Urinary bladder (tissue), 4 donors: Measurements from ENCODE around the gene CNOT10. TPM values are rescaled to one million over a fixed set of nuclear protein-coding genes. Genes with fewer than 3 reads are reported as not detected.
"Not testable (repeated sequence)": the region's sequence is repeated elsewhere in the genome, so short reads cannot be mapped to it uniquely, and the experiment has no call there.

Experiments used
- DNase-seq: peaks from one replicate; pipeline ENCODE4 v3.0.0-alpha.2; 2015; ENCODE audit errors: extremely low spot score
- H3K27ac ChIP-seq: one replicate; pipeline ENCODE4 v1.5.1; 2013; ENCODE audit warnings: low read depth, mild to moderate bottlenecking, moderate library complexity
- H3K36me3 ChIP-seq: one replicate; pipeline ENCODE4 v1.6.1; 2013; ENCODE audit warnings: mild to moderate bottlenecking, moderate library complexity; ENCODE audit not compliant: insufficient read depth
- H3K4me1 ChIP-seq: one replicate; pipeline ENCODE4 v1.6.1; 2013; ENCODE audit warnings: mild to moderate bottlenecking, moderate library complexity; ENCODE audit not compliant: insufficient read depth
- H3K4me3 ChIP-seq: one replicate; pipeline ENCODE4 v1.5.1; 2013; ENCODE audit warnings: low read depth, low read length
- WGBS: extraction: QIAGEN DNeasy Blood & Tissue Kit; methylation state at CpG from one replicate; pipeline ENCODE4 v1.1.7; 2013; 5-methylcytosine and 5-hydroxymethylcytosine counted together
- polyA plus RNA-seq: library from polyadenylated mRNA; stranded (reverse); fragments of 200-250 nt; gene quantifications from one replicate; pipeline ENCODE4 v1.2.3, GENCODE V29; 2013
- total RNA-seq: library from RNA; depleted of rRNA; stranded (reverse); fragments of >200 nt; gene quantifications from one replicate; pipeline ENCODE4 v1.2.3, GENCODE V29; 2014
- donor health status: healthy with polysubstance abuse.
- donor health status: healthy.

Gene CNOT10
- total and polyA plus RNA-seq, 2 donors = 14.3 to 50.7 TPM

GRCh38 chr3:32794487-32795308 lies 109.7 kb downstream of the CNOT10 start:
- Histone ChIP-seq H3K27ac (no peak overlapping the region), H3K4me1 (no peaks in the 10 kb centered on the region), H3K4me3 (no peak overlapping the region), H3K36me3 (no peaks in the 10 kb centered on the region)
- no peak for DNase-seq
- WGBS = 72% methylated on average over 8 of the region's 8 CpGs

- not testable (repeated sequence) for DNase-seq, H3K27ac ChIP-seq, H3K4me1 ChIP-seq, H3K4me3 ChIP-seq, H3K36me3 ChIP-seq
- 83% methylated on average over 11 of the region's 11 CpGs for WGBS
These were observed 111.5 kb downstream of the CNOT10 start for GRCh38 chr3:32796384-32796950.

GRCh38 chr3:32797776-32798175 lies 112.8 kb downstream of the CNOT10 start:
- H3K4me3 ChIP-seq = no peak overlapping the region
- H3K4me1 ChIP-seq = no peaks in the 10 kb centered on the region
- DNase-seq = no peak
- no peak overlapping the region for H3K27ac ChIP-seq
- H3K36me3 ChIP-seq = no peaks in the 10 kb centered on the region
- 82% methylated on average over 2 of the region's 2 CpGs for WGBS

- not testable (repeated sequence) for H3K4me3 ChIP-seq, H3K36me3 ChIP-seq, H3K27ac ChIP-seq, DNase-seq, H3K4me1 ChIP-seq
- 97% methylated on average over 5 of the region's 5 CpGs for WGBS
These were observed 116.5 kb downstream of the CNOT10 start for GRCh38 chr3:32801440-32801839.

DNA sequence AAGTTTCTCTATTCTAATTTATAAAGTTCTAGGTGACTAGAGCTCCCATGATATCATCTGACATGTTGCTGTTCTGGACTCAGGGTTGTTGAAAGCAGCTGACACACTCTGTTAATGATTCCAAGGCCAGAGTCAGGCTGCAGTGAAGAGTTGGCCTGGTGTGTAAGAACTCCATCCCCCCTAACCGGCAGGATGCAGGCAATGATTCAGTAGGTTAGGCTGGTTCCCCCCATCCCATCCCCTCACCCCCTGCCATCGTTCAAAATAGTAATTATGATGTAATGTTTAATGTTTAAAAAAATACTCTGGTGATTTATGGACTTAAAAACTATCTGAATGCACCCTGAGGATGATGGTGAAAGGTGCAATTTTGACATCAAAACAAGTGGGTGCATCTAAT lies 128.2 kb downstream of the CNOT10 start:
- DNase-seq = no peak
- peaks cover 3% of the 10 kb centered on the region for H3K4me1 ChIP-seq
- no peak overlapping the region for H3K4me3 ChIP-seq
- 30% methylated on average over 2 of the region's 2 CpGs for WGBS
- no peak overlapping the region for H3K27ac ChIP-seq
- no peaks in the 10 kb centered on the region for H3K36me3 ChIP-seq

GRCh38 chr3:32814361-32814760 lies 129.4 kb downstream of the CNOT10 start:
- peaks cover 3% of the 10 kb centered on the region for H3K4me1 ChIP-seq
- no peak overlapping the region for H3K27ac ChIP-seq
- 71% methylated on average over 6 of the region's 6 CpGs for WGBS
- no peaks in the 10 kb centered on the region for H3K36me3 ChIP-seq
- no peak for DNase-seq
- H3K4me3 ChIP-seq = no peak overlapping the region

DNA sequence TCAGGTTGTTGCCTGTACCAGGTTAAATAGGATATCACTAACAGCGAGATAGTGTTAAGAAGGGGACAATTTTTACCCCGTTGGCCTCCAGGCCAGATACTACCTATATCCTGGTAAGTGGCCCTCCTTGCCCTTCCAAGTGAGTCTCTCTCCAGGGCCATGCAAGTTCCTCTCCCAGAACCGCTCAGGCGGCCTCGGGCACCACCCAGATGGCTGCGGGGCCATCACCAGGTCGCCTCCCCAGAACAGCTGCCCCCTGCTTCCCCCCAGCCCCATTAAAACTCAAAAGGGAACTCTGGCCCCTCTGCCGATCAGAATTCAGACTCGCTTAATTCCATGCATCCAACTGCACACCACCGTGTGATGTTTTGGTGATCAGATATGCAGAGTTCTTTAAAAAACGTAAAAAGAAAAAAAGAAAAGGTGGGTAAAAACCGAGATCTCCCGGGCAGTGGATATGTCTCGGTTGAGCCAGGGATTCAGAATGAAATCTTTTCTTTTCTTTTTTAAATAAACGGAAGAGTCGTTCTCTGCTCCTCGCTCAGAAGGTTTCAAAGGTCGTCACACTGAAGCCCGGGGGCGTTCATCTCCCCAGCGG lies 131.0 kb downstream of the CNOT10 start:
- peak overlapping the region; percentile 45 for H3K4me3 ChIP-seq
- peaks cover 3% of the 10 kb centered on the region for H3K4me1 ChIP-seq
- H3K36me3 ChIP-seq = no peaks in the 10 kb centered on the region
- H3K27ac ChIP-seq = no peak overlapping the region
- no peak for DNase-seq
- WGBS = 24% methylated on average over 21 of the region's 21 CpGs

DNA sequence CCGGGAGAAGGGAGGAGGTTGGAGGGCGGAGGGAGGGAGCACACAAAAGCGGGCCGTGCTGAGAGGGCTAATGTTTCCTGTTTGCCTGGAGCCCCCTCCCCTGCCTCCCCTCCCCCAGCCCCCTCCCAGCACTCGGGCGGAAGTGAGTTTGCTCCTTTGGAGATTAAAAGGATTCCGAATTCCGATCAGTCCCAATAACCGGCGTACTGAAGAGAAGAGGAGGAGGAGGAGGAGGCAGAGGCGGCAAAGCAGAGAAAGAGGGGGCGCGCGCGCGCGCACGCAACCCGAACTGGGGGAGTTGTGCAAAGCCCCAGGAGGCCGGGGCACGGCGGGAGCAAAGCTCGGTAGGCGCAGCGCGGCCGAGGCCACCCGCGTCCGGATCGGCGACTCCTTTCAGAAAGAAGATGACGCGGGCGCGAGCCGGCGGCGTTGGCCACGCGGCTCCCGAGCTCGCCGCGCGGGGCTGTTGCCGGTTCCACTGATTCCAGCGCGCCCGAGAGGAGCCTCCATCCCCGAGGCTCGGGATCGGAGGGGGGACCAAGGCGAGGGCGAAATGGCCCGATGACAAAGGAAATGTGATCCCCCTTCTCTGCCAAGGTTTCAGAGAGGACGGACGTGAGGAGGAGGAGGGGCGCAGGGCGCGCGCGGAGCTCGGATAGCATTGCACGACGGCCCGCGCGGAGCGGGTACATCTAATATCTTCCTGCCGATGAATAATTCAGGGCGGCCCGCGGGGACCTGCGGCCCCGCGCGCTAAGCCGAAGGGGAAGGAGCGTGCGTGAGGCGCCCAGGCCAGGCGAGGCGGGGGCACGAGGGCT lies 131.7 kb downstream of the CNOT10 start:
- H3K36me3 ChIP-seq = no peaks in the 10 kb centered on the region
- under 1% methylated on average over 85 of the region's 85 CpGs for WGBS
- DNase-seq = no peak

DNA sequence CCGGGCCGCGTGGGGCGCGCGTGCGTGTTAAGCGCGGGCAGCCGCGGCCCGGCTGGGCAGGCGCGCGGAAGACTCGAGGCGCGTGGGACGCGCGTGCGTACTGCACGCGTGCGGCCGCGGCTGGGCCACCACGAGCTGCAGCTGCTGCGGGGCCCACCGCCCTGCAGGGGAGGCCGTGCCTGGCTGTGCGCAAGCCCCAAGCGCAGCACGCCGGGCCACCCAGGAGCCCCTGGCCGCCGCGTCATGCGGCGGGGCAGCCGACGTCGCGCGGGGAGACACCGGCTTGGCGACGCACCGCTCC lies 132.2 kb downstream of the CNOT10 start:
- WGBS = 1% methylated on average over 49 of the region's 49 CpGs
- Histone ChIP-seq H3K27ac (no peak overlapping the region), H3K4me1 (peaks cover 3% of the 10 kb centered on the region), H3K4me3 (peak overlapping the region; percentile 45), H3K36me3 (no peaks in the 10 kb centered on the region)
- DNase-seq = no peak

More for the DNA sequence above, 131.7 kb downstream of the CNOT10 start:
- H3K4me1 ChIP-seq = peaks cover 3% of the 10 kb centered on the region
- H3K4me3 ChIP-seq = peak overlapping the region; percentile 45
- H3K27ac ChIP-seq = no peak overlapping the region

GRCh38 chr3:32817558-32818228 lies 132.7 kb downstream of the CNOT10 start, which contains the start of gene TRIM71:
Gene TRIM71 (plus strand): TSS chr3:32817997. CDS start chr3:32818081, 84 bp downstream.
- no peaks in the 10 kb centered on the region for H3K36me3 ChIP-seq
- peak within 1 kb of the TSS; percentile 45 for H3K4me3 ChIP-seq
- H3K27ac ChIP-seq = no peak within 1 kb of the TSS
- under 1% methylated on average over 59 of the region's 59 CpGs for WGBS
- peaks cover 3% of the 10 kb centered on the region for H3K4me1 ChIP-seq
- no peak for DNase-seq

GRCh38 chr3:32818229-32818969 lies 133.4 kb downstream of the CNOT10 start:
- Histone ChIP-seq H3K27ac (no peak overlapping the region), H3K4me1 (peaks cover 3% of the 10 kb centered on the region), H3K4me3 (peak overlapping the region; percentile 43), H3K36me3 (no peaks in the 10 kb centered on the region)
- 1% methylated on average over 111 of the region's 111 CpGs for WGBS
- no peak for DNase-seq

DNA sequence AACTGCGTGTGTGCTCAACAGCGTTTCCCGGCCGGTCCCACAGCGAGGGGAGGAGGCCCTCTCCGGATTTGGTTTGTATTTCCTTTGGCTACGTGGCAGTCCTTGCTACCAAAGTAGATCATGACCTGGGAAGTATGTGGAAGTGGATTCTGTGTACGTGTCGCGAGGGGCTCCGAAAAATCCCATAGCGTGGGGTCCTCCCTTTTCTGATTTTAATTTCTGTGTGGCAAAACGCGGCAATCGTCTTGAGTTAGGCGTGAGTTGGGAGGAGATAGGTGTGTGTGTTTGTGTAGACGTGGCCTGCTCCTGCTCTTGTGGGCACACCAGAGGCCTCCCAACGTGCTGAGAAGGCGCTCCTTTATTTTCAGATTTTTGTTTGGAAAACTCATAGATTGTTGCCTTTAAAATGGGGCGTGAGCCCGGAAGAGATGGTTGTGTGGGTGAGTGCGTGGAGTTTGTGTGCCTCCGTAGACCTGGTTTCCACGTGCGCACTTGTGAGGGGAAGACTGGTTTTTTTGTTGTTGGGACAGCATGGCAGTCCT lies 134.1 kb downstream of the CNOT10 start:
- H3K4me3 ChIP-seq = peak overlapping the region; percentile 43
- WGBS = 42% methylated on average over 25 of the region's 25 CpGs
- no peak overlapping the region for H3K27ac ChIP-seq
- no peaks in the 10 kb centered on the region for H3K36me3 ChIP-seq
- peaks cover 3% of the 10 kb centered on the region for H3K4me1 ChIP-seq
- DNase-seq = no peak
